ENCODE measurements around the gene JUN.
"Not testable (repeated sequence)": the region's sequence is repeated elsewhere in the genome, so short reads cannot be mapped to it uniquely, and the experiment has no call there.

Gene JUN

GRCh38 chr1:58808077-58808476, 24.2 kb upstream of the JUN start:
- no peak for DNase-seq (ENCODE audit: low read depth)

- no peak for DNase-seq (ENCODE audit: low read depth)
These were observed 22.1 kb upstream of the JUN start for GRCh38 chr1:58805716-58806571.

GRCh38 chr1:58804853-58805565, 21.2 kb upstream of the JUN start:
- no peak for DNase-seq (ENCODE audit: low read depth)

- no peak for DNase-seq (ENCODE audit: low read depth)
These were observed 20.0 kb upstream of the JUN start for GRCh38 chr1:58803858-58804257.

GRCh38 chr1:58802640-58803399, 19.0 kb upstream of the JUN start:
- DNase-seq (ENCODE audit: low read depth), result no peak

- DNase-seq (ENCODE audit: low read depth), result not testable (repeated sequence)
These were observed 17.4 kb upstream of the JUN start for GRCh38 chr1:58801286-58801685.

GRCh38 chr1:58799650-58800049, 15.8 kb upstream of the JUN start:
- no peak for DNase-seq (ENCODE audit: low read depth)

GRCh38 chr1:58798910-58799442, 15.1 kb upstream of the JUN start:
- no peak for DNase-seq (ENCODE audit: low read depth)

GRCh38 chr1:58796416-58796815, 12.6 kb upstream of the JUN start:
- no peak for DNase-seq (ENCODE audit: low read depth)

GRCh38 chr1:58794585-58794984, 10.7 kb upstream of the JUN start:
- no peak for DNase-seq (ENCODE audit: low read depth)

GRCh38 chr1:58792846-58793245, 9.0 kb upstream of the JUN start:
- no peak for DNase-seq (ENCODE audit: low read depth)

- DNase-seq (ENCODE audit: low read depth), result no peak
These were observed 7.3 kb upstream of the JUN start for GRCh38 chr1:58791106-58791505.

- DNase-seq (ENCODE audit: low read depth), result no peak
These were observed 6.3 kb upstream of the JUN start for GRCh38 chr1:58789996-58790660.

GRCh38 chr1:58789322-58789856, 5.5 kb upstream of the JUN start:
- DNase-seq (ENCODE audit: low read depth), result no peak

GRCh38 chr1:58788259-58788658, 4.4 kb upstream of the JUN start:
- no peak for DNase-seq (ENCODE audit: low read depth)

GRCh38 chr1:58786927-58787245, 3.0 kb upstream of the JUN start:
- DNase-seq (ENCODE audit: low read depth), result no peak

GRCh38 chr1:58786184-58786926, 2.5 kb upstream of the JUN start:
- no peak for DNase-seq (ENCODE audit: low read depth)

- DNase-seq (ENCODE audit: low read depth), result no peak
These were observed 1.7 kb upstream of the JUN start for GRCh38 chr1:58785442-58786058.

GRCh38 chr1:58784758-58785441, 1.1 kb upstream of the JUN start:
- peak; percentile 22 for DNase-seq (ENCODE audit: low read depth)
